GM19463 (cell line): ENCODE results near the gene UNC5C.

Source experiments
- ATAC-seq: cut with Tn5 transposase; IDR thresholded peaks from one replicate; pipeline ENCODE4 v1.9.1; 2021; ENCODE audit warnings: mild to moderate bottlenecking, moderate library complexity; ENCODE audit not compliant: unreplicated experiment

The UNC5C gene

GRCh38 chr4:95284655-95285054, 264.1 kb downstream of the UNC5C start:
- no peak for ATAC-seq

- no peak for ATAC-seq
These were observed 265.5 kb downstream of the UNC5C start for GRCh38 chr4:95283320-95283719.

- ATAC-seq: no peak
These were observed 276.0 kb downstream of the UNC5C start for GRCh38 chr4:95272797-95273196.

GRCh38 chr4:95272036-95272435, 276.7 kb downstream of the UNC5C start:
- no peak for ATAC-seq

GRCh38 chr4:95268819-95269565, 279.8 kb downstream of the UNC5C start:
- no peak for ATAC-seq

GRCh38 chr4:95267081-95267480, 281.7 kb downstream of the UNC5C start:
- ATAC-seq: no peak

- ATAC-seq: no peak
These were observed 282.7 kb downstream of the UNC5C start for GRCh38 chr4:95265814-95266740.

DNA sequence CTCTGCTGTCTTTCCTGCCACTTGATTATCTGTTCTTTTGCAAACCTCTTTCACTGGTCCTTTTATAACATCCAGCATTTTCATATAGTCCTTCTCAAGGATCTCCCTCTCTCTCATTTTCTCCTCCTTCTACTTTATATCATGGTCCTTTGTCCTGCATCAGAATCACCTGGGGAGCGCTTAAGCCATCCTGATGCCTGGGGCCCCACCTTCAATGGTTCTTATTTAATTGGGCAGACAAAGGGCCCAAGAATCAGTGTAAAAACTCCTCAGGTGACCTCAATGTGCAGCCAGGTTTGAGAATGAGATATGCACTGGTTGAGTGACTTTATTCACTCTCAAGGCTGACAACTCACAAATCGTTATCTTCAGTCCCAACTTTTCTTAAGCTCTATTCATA, 283.9 kb downstream of the UNC5C start:
- no peak for ATAC-seq

DNA sequence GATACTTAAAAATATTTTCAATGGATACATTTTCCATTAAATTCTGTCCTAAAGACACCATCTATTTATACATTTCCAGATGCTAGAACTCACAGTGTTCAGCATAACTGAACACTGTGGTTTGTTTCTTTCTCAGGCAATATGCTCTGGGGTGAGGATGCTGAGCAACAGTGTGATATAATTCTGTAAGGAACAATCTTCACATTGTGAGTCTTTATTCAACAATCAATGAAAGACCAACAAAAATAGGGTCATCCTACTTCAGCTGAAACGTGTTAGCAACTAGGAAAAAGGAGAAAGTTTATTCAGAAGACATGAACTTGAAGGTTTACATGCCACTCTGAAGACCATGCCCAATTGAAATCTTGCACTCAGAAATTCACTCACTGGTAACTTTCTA, 284.8 kb downstream of the UNC5C start:
- no peak for ATAC-seq

DNA sequence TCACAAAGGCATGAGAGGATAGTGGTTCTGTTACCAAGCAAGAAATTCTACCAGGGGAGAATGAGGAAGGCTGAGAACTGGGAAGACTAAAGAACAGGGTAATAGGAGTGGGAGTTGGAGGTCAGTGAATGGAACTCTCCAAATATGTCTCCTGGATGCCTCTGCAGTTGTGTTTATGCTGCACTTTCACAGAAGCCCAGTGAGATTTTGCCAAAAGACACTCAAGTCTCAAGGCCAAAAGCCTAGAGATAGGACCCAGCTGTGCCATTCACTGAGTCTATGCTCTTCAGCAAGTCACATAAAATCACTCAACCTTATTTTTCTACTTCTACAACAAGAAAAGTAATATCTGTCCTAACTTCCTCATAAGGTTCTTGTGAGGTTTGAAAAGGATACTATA, 285.4 kb downstream of the UNC5C start:
- ATAC-seq: no peak

DNA sequence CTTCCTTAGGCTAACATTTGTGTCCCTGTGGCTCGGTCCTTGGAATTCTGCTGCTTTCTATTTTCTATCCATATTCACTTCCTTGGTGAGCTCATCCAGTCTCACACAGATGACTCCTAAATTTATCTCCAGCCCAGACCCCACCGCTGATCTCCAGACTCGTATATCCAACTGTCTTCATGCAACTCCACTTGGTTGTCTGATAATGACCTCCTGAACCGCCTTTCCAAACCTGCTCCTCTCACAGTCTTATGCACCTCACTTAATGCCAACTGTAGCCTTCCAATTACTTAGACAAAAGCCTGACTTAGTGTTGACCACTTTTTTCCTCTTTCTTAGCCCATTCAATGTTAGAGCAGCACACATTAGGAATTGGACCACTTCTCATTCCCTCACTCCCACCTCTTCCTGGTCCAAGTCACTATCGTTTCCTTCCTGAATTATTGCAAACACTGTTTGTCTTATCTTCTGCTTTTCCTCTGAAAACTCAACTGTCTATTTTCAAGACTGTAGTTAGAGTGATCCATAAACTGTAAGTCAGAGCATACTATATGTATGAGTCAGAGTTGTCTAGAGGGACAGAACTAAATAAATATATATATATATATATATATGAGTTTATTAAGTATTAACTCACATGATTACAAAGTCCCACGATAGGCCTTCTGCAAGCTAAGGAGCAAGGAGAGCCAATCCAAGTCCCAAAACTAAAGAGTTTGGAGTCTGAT, 292.5 kb downstream of the UNC5C start:
- ATAC-seq: no peak

DNA sequence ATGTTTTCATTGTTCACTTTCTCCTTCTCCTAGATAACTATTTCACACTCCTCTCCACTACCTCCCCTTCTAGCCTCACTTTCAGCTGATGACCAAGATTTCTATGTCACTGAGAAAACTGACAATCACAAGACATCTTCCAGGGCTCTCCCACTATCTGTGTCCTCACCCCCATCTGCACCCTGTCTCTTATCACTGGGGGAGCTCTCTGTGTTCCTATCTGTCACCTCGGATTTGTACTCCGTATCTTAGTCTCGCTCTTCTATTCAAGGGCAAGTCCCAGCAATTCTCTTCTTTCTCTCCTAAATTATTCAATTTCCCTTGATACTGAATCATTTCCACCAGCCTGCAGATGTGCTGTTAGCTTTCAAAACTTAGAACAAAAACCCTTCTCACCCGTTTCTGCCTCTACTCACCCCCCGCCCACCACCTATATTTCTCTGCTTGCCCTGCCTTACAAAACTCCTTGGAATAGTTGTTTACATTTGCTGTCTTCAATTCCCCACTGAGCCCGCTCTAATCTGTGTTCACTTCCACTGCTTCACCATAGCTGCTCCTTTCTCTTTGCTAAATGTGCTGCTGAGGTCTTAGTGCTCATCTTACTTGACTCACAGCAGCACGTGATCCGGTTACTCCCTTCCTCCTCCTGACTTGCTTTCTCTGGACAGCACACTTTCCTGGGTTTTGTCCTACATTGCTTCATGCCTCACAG, 293.2 kb downstream of the UNC5C start:
- ATAC-seq: no peak

DNA sequence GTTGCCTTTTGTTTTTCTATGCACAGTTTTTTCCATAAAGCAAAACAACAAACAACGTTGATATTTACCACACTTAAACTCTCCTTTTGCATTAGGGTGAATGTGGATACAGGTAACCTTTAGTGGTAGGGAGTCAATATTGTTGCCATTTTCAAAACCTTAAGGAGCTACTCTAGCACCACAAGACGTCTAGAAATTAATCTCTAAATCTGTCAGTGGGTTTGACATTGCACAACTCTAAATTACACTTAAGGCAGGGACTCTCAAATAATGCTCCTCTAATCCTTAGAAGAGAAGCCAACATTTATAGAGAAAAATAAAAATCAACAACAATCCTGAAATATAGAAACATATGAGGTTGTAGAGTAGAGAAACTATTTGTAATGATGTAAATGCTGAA, 297.2 kb downstream of the UNC5C start:
- ATAC-seq: no peak

- ATAC-seq: no peak
These were observed 298.1 kb downstream of the UNC5C start for GRCh38 chr4:95250544-95251137.

DNA sequence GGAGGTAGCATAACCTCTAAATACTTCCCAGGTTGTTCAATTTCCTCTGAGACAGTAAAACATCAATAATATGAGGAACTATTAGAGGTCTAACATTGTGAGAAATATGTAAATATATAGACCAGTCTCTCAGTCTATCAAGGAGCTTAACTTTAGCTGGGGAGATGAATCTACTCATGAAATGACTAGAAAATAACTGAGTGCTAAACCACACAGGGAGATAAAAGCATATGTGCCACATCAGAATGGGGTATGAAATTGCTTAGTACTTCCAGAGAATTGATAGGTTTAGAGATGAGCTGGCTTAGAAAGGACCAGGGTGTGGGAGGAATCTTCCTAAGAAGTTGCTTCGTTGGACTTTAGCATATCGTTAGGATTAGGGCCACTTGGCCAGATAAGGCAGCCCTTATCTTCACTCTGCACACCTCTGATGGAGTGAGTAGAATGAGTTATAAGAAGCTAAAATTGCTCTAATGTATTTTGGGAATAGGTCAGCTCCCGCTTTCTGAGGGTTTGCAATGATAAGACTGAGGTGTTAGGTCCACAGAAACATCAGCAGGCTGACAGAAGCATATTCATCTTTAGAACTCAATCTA, 299.2 kb downstream of the UNC5C start:
- ATAC-seq: no peak

DNA sequence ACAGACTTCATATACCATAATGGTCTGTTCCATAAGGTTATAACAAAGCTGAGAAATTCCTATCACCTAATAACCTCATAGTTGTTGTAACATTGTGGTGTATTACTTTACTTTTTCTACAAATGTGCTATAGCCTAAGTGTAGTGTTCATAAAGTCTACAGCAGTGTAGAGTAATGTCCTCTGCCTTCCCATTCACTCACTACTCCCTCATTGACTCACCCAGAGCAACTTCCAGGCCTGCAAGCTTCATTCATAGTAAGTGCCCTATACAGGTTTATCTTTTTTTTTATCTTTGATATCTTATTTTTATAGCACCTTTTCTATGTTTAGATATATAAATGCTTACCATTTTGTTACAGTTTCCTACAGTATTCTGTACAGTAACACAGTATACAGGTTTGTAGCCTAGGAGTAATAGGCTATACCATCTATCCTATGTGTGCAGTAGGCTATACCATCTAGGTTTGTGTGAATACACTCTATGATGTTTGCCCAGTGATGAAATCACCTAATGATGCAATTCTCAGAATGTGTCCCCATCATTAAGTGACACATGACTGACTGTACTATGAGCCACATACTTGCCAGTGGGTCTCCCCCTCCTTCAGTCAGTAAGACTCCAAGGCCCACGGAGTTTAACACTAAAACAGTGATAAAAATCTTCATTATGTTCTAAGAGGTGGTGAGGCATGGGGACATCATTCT, 299.9 kb downstream of the UNC5C start:
- no peak for ATAC-seq

DNA sequence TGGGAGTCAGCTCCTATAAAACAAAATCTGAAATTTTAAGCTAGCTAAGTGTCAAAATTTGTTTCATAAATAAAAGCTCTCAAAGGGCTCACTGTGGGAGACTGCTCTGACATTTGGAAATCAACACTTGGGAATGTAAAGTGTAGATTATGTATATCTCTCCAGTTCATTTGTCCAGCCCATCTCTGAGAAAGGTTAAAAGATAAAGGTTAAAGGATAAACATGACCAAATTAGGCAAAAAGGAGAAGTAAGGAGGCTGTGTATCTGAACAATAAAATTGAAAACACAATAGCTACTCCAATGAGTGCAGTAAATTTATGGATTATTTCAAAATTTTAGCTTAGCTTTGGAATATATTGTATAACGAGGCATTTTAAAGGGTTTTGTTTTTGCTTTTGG, 304.9 kb downstream of the UNC5C start:
- ATAC-seq: no peak

DNA sequence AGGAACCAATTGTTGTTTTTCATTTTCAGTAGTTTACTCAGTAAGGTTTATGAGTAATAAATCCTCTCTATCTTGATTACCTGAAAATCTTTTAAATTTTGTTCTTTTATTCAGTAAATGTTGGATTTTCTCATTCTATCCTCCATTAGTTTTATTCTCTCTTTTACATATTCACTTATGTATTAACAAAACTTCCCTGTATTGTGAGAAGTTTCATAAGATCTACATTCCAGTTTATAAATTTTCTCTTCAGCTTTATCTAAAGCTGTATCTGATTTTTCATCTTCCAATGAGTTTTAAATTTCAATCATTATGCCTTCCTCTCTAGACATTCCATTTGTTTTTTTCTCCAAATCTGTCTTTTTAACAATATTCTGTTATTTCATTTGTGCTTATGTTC, 310.2 kb downstream of the UNC5C start:
- no peak for ATAC-seq

GRCh38 chr4:95232358-95233156, 316.2 kb downstream of the UNC5C start:
- no peak for ATAC-seq
